NCI-H1092 treated with DMSO at 0.1 percent for 48 hours (cell line): Measurements from ENCODE around the gene ADAMTSL5.
"Not testable (repeated sequence)": the region's sequence is repeated elsewhere in the genome, so short reads cannot be mapped to it uniquely, and the experiment has no call there.

Experiments
- DNase-seq: peaks from one replicate; lab custom pipeline; 2025; lab: John Stamatoyannopoulos, UW

Gene ADAMTSL5

GRCh38 chr19:1529430-1529816 lies 16.6 kb upstream of the ADAMTSL5 start:
- DNase-seq, result no peak

GRCh38 chr19:1528596-1529429 lies 16.0 kb upstream of the ADAMTSL5 start:
- DNase-seq, result no peak

GRCh38 chr19:1527650-1528309 lies 15.0 kb upstream of the ADAMTSL5 start:
- DNase-seq, result no peak

GRCh38 chr19:1526979-1527649 lies 14.3 kb upstream of the ADAMTSL5 start:
- DNase-seq, result no peak

GRCh38 chr19:1526066-1526778 lies 13.4 kb upstream of the ADAMTSL5 start:
- no peak for DNase-seq

- no peak for DNase-seq
Observed at GRCh38 chr19:1525343-1525742, 12.5 kb upstream of the ADAMTSL5 start.

GRCh38 chr19:1524972-1525325 lies 12.1 kb upstream of the ADAMTSL5 start:
- DNase-seq, result no peak

GRCh38 chr19:1524287-1524971 lies 11.6 kb upstream of the ADAMTSL5 start:
- no peak for DNase-seq

GRCh38 chr19:1523412-1524286 lies 10.8 kb upstream of the ADAMTSL5 start, which contains the start of gene PLK5:
Gene PLK5 (plus strand): TSS chr19:1524077. CDS start chr19:1526997, 2,920 bp downstream.
- DNase-seq, result no peak

- DNase-seq, result no peak
Observed at GRCh38 chr19:1522838-1523237, 10.0 kb upstream of the ADAMTSL5 start.

GRCh38 chr19:1522061-1522460 lies 9.2 kb upstream of the ADAMTSL5 start:
- DNase-seq, result no peak

- no peak for DNase-seq
Observed at GRCh38 chr19:1521636-1522035, 8.8 kb upstream of the ADAMTSL5 start.

GRCh38 chr19:1520203-1520780 lies 7.5 kb upstream of the ADAMTSL5 start:
- no peak for DNase-seq

GRCh38 chr19:1519802-1520201 lies 7.0 kb upstream of the ADAMTSL5 start:
- DNase-seq, result not testable (repeated sequence)

- no peak for DNase-seq
Observed at GRCh38 chr19:1518471-1518870, 5.7 kb upstream of the ADAMTSL5 start.

- DNase-seq, result no peak
Observed at GRCh38 chr19:1516395-1516753, 3.6 kb upstream of the ADAMTSL5 start.

- DNase-seq, result no peak
Observed at GRCh38 chr19:1514986-1515721, 2.3 kb upstream of the ADAMTSL5 start.

GRCh38 chr19:1514295-1514661 lies 1.5 kb upstream of the ADAMTSL5 start:
- no peak for DNase-seq

- DNase-seq, result no peak
Observed at GRCh38 chr19:1513499-1514294, 878 bp upstream of the ADAMTSL5 start.
